Prostate gland (tissue), 2 donors: ENCODE measurements around the gene FMNL2.

Experiments
- CTCF ChIP-seq, 4 experiments: fragments of 200-600 bp in 2 of 4; fragments of 450-650 bp in 2 of 4; sonication (generic) in 2 of 4; IDR thresholded peaks; 1 replicate in 3 of 4; 2 replicates in 1 of 4; pipeline ENCODE4 v1.5.1; 2016 to 2019; ENCODE audit warnings: antibody characterized with exemption in 4 of 4, mild to moderate bottlenecking in 2 of 4, moderate library complexity in 2 of 4
- POLR2A ChIP-seq: fragments of 450-650 bp; IDR thresholded peaks from one replicate; pipeline ENCODE4 v1.6.1; 2016; ENCODE audit warnings: antibody characterized with exemption, mild to moderate bottlenecking
- POLR2AphosphoS5 ChIP-seq: sonication (generic); formaldehyde crosslinking; IDR thresholded peaks from one replicate; pipeline ENCODE4 v1.6.1; 2017; ENCODE audit warnings: antibody characterized with exemption

- TF ChIP-seq POLR2A (no peak), CTCF (IDR thresholded peaks at IDR 0.05) (no peak), POLR2AphosphoS5 (no peak)
Observed at GRCh38 chr2:152444448-152444847, 109.5 kb downstream of the FMNL2 start.
